Upper lobe of right lung (tissue), 1 donor: ENCODE results near the gene CD207. TPM values are rescaled to one million over a fixed set of nuclear protein-coding genes. Genes with fewer than 3 reads are reported as not detected.

Source experiments
- ATAC-seq: fragments of 200-7000 bp; cut with Tn5 transposase; one replicate; pipeline ENCODE4 v1.9.1; 2020; ENCODE audit warnings: mild to moderate bottlenecking, moderate library complexity
- DNase-seq: peaks from one replicate; pipeline ENCODE4 v3.0.0-alpha.2; 2020
- H3K27ac ChIP-seq: fragments of 200-600 bp; one replicate; pipeline ENCODE4 v1.8.0; 2022
- H3K27me3 ChIP-seq: fragments of 200-600 bp; one replicate; pipeline ENCODE4 v1.8.0; 2022; ENCODE audit warnings: mild to moderate bottlenecking
- H3K36me3 ChIP-seq: fragments of 200-600 bp; one replicate; pipeline ENCODE4 v1.8.0; 2022
- H3K4me1 ChIP-seq: fragments of 200-600 bp; one replicate; pipeline ENCODE4 v1.8.0; 2022
- H3K4me3 ChIP-seq: fragments of 200-600 bp; one replicate; pipeline ENCODE4 v1.8.0; 2022; ENCODE audit warnings: mild to moderate bottlenecking
- H3K9me3 ChIP-seq: fragments of 200-600 bp; one replicate; pipeline ENCODE4 v1.8.0; 2022
- intact Hi-C: fragments of 100-400 bp; cut with DNase I; formaldehyde crosslinking; loops from one replicate; pipeline ENCODE4 v1.11.0; 2022
- total RNA-seq: library from RNA; stranded (reverse); fragmentation: NEBNext Ultra II Directional; extraction: Animal tissue kit (Norgen Biotek cat#: 25700); gene quantifications from one replicate; pipeline ENCODE4 v1.2.1, GENCODE V29; 2021
- TF ChIP-seq, protein P1 (sequence below): fragments of 200-600 bp; IDR thresholded peaks from one replicate; pipeline ENCODE4 v1.8.0; 2022; ENCODE audit warnings: antibody characterized with exemption
- donor health status: DM: no; HTN: yes; CAD: no; lungs with severe emphysema.

CD207 gene
- total RNA-seq, 1 donor from 2014 or later, result 3.6 TPM

DNA sequence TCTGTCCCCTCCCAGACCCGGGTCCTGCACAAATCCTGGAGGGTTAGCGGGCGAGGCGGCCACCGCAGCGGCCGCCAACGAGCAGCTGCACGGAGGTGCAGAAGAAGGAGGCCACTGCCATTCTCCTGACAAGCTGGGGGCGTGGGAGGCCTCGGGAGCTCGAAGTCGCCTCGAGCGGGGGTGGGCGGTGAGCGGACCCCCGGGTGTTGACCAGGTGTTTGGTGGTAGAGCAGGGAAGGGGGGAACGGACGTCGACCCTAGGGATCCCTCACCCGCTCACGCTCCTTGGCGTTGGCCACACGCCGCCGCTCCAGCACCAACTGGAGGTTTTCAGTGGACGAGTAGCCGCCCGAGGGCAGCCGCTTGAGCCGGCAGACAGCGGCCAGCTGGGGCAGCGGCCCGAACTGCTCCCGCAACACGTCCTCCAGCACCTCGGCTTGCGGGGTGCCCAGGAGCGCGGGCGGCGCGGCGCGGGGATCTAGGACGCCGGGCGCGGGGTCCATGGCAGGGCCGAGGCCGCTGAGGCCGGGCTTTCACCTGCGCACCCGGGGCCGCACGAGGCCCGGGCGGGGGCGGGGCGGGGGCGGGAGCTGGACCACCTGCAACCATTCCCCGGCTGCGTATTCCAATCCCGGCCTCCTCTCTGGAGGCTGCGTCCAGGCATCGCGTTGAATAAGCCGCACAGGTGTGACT lies 45.3 kb downstream of the CD207 start, which contains the start of gene FIGLA:
Gene FIGLA (minus strand): TSS at position 508 of the 693 bp plus-strand sequence. CDS start 5 bp downstream, at position 503.
- Histone ChIP-seq H3K4me3 (peak within 1 kb of the TSS; percentile 25), H3K4me1 (peaks cover 9% of the 10 kb centered on the region), H3K36me3 (no peaks in the 10 kb centered on the region), H3K9me3 (no peaks in the 10 kb centered on the region), H3K27ac (no peak within 1 kb of the TSS), H3K27me3 (peaks cover 65% of the 10 kb centered on the region)
- ATAC-seq (peak; percentile 13), DNase-seq (no peak)
- intact Hi-C loops, result no loop called here
- TF ChIP-seq, protein P1, sequence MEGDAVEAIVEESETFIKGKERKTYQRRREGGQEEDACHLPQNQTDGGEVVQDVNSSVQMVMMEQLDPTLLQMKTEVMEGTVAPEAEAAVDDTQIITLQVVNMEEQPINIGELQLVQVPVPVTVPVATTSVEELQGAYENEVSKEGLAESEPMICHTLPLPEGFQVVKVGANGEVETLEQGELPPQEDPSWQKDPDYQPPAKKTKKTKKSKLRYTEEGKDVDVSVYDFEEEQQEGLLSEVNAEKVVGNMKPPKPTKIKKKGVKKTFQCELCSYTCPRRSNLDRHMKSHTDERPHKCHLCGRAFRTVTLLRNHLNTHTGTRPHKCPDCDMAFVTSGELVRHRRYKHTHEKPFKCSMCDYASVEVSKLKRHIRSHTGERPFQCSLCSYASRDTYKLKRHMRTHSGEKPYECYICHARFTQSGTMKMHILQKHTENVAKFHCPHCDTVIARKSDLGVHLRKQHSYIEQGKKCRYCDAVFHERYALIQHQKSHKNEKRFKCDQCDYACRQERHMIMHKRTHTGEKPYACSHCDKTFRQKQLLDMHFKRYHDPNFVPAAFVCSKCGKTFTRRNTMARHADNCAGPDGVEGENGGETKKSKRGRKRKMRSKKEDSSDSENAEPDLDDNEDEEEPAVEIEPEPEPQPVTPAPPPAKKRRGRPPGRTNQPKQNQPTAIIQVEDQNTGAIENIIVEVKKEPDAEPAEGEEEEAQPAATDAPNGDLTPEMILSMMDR, result no peak

DNA sequence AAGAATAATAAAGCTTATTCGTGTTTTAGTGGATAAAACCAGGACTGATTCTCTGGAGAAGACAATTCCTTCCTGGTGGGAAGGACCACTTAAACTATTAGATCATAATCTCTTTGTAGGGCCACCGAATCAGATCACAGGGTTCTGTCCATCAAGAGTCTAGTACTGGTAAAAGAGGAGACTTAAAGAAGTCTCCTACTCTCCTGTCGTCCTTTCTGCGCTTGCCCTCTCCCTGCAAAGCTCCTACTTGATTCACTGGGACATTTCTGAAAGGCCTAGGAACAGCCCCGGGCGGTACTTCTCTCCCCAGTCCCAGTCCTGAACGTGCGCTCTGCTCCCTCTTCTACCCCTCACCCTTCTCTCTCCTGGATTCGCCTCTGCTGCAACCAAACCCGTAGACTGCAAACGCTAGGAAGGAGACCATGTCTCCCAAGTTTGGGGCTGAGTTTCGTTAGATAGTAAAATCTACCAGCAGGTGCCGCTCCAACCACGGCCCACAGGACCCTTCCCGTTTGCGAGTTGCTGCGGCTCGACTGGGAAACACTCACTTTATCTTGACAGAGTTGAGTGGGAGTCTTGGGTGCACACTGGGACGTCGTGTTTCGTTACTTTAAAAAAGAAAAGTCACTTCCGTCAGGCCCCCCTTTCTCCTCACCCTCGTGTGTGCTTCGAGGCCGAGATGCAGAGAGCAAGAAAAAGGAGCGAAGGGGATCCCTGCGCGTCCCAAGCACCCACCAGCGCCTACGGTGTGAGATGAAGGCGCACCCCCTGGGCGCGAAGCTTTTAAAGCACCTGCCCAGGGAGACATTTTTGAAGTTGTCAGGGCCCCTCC lies 46.1 kb downstream of the CD207 start:
- intact Hi-C loops, result no loop called here
- TF ChIP-seq, protein P1, result peak; percentile 60
- ATAC-seq (peak; percentile 88), DNase-seq (peak; percentile 82)
- Histone ChIP-seq H3K9me3 (no peaks in the 10 kb centered on the region), H3K27ac (no peak overlapping the region), H3K27me3 (peaks cover 64% of the 10 kb centered on the region), H3K4me3 (peak overlapping the region; percentile 25), H3K4me1 (peaks cover 9% of the 10 kb centered on the region), H3K36me3 (no peaks in the 10 kb centered on the region)

DNA sequence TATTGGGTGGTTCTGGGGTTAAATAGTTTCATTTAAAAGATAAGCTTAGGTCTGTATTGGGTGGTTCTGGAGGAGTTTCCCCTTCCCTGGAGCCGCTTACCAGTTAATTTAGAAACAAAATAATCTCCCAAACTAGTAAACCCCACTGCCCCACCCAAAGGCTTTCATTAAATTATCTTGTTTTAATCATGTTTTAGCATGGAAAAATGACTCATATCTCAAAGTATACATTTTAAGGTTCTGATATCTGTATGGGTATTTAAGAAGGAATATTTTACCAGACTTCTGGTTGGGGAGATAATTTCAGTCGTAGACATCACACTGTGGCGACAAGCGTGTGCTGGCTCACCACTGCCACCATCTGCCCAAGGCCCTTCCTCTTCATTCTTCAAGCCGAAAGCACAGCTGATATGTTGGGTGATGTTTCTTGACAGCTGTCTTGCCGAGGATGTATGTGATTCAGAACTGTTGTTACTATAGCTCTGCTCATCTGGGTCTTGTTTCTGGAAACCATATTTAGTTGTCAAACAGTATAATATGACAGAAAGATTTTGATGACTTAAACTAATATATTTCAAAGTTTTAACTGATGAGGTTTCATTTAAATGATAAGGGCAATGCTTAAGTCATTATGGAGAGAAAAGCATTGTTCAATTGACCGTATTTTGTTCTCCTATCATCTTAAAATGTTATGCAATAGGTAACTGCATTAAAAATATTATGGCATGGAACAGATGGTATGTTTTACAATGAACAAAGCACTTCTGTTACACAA lies 50.3 kb downstream of the CD207 start:
- Histone ChIP-seq H3K9me3 (no peaks in the 10 kb centered on the region), H3K4me3 (no peak overlapping the region), H3K4me1 (peaks cover 6% of the 10 kb centered on the region), H3K27ac (no peak overlapping the region), H3K36me3 (no peaks in the 10 kb centered on the region), H3K27me3 (peaks cover 36% of the 10 kb centered on the region)
- intact Hi-C loops, result no loop called here
- DNase-seq (no peak), ATAC-seq (peak; percentile 43)
- TF ChIP-seq, protein P1, result peak; percentile 44

GRCh38 chr2:70784320-70784719 lies 51.3 kb downstream of the CD207 start:
- H3K4me1 ChIP-seq, result no peaks in the 10 kb centered on the region
- DNase-seq (no peak), ATAC-seq (no peak)
- H3K36me3 ChIP-seq, result no peaks in the 10 kb centered on the region
- H3K9me3 ChIP-seq, result no peaks in the 10 kb centered on the region
- TF ChIP-seq, protein P1, result no peak
- no peak overlapping the region for H3K27ac ChIP-seq
- no peak overlapping the region for H3K4me3 ChIP-seq
- intact Hi-C loops, result no loop called here
- peaks cover 30% of the 10 kb centered on the region for H3K27me3 ChIP-seq

Other genes starting within 250 kb of the CD207 start
- gene ADD2, start 67.6 kb downstream of the CD207 start, total RNA-seq, result 1.4 TPM
- not detected for gene FIGLA, start 45.2 kb downstream of the CD207 start, total RNA-seq
- 1.2 TPM for gene CLEC4F, start 15.2 kb downstream of the CD207 start, total RNA-seq
- gene VAX2, start 64.8 kb upstream of the CD207 start, total RNA-seq, result 0.93 TPM
- 2.1 TPM for gene ATP6V1B1, start 100.1 kb upstream of the CD207 start, total RNA-seq
- 0.38 TPM for gene ANKRD53, start 142.8 kb upstream of the CD207 start, total RNA-seq
- gene TEX261, start 159.1 kb upstream of the CD207 start, total RNA-seq, result 63.1 TPM
- 126 TPM for gene NAGK, start 232.8 kb upstream of the CD207 start, total RNA-seq